H1 (cell line): ENCODE measurements around the gene ST6GALNAC2. TPM values are rescaled to one million over a fixed set of nuclear protein-coding genes. Genes with fewer than 3 reads are reported as not detected.

Source experiments
- CTCF ChIA-PET: fragments of 300-600 bp; sonication (Branson Sonifier 250); formaldehyde crosslinking; loops from one replicate; lab custom pipeline; 2021; ENCODE audit not compliant: partially characterized antibody; lab: Charles Lee
- POLR2A ChIA-PET: fragments of 300-600 bp; sonication (Branson Sonifier 250); formaldehyde crosslinking; loops from one replicate; lab custom pipeline; 2021; ENCODE audit warnings: inconsistent platforms; ENCODE audit not compliant: partially characterized antibody; lab: Charles Lee
- DNase-seq, 2 experiments: peaks; one replicate each; pipeline versions ENCODE4 v3.0.0 to v3.0.0-alpha.2; 2010 to 2022; ENCODE audit warnings: low spot score in 2 of 2, low read depth in 1 of 2, mixed read lengths in 1 of 2
- FAIRE-seq: peaks from 2 replicates; lab custom pipeline; 2011; peaks lifted over from hg19 to GRCh38; lab: Jason Lieb, UNC
- H2AFZ ChIP-seq: 2 replicates; pipeline ENCODE4 v1.8.1; 2012; ENCODE audit warnings: low read length, inconsistent platforms
- H2AK5ac ChIP-seq: 2 replicates; pipeline ENCODE4 v1.6.1; 2013; ENCODE audit warnings: low read depth, low read length
- H2BK120ac ChIP-seq: replicated peaks from 2 replicates; pipeline ENCODE3; 2013; ENCODE audit warnings: low read depth, low read length, inconsistent platforms
- H2BK12ac ChIP-seq: 2 replicates; pipeline ENCODE4 v1.6.1; 2013; ENCODE audit warnings: low read depth, low read length
- H2BK15ac ChIP-seq: 2 replicates; pipeline ENCODE4 v1.6.1; 2013; ENCODE audit warnings: low read length
- H2BK20ac ChIP-seq: 2 replicates; pipeline ENCODE4 v1.6.1; 2013; ENCODE audit warnings: low read length
- H2BK5ac ChIP-seq: 2 replicates; pipeline ENCODE4 v1.6.1; 2013; ENCODE audit warnings: low read depth, low read length
- H3K14ac ChIP-seq: 2 replicates; pipeline ENCODE4 v1.6.1; 2013; ENCODE audit warnings: inconsistent platforms; ENCODE audit not compliant: insufficient read length
- H3K18ac ChIP-seq: 2 replicates; pipeline ENCODE4 v1.6.1; 2013; ENCODE audit warnings: low read length; ENCODE audit errors: extremely low read depth
- H3K23ac ChIP-seq: 2 replicates; pipeline ENCODE4 v1.6.1; 2013; ENCODE audit warnings: inconsistent platforms; ENCODE audit not compliant: insufficient read length
- H3K23me2 ChIP-seq: 2 replicates; pipeline ENCODE4 v1.6.1; 2013; ENCODE audit warnings: low read depth, low read length
- H3K27ac ChIP-seq: 2 replicates; pipeline ENCODE4 v1.6.1; 2011; ENCODE audit warnings: low read depth, low read length, inconsistent platforms
- H3K27me3 ChIP-seq, 4 experiments: replicated peaks in 1 of 4; 1 replicate in 1 of 4; 2 replicates in 3 of 4; pipeline versions ENCODE4 v1.6.1 to v1.8.1; 2011 to 2013; ENCODE audit warnings: low read length in 3 of 4, mild to moderate bottlenecking in 3 of 4, inconsistent platforms in 2 of 4, mixed read lengths in 2 of 4, moderate library complexity in 1 of 4; ENCODE audit not compliant: control insufficient read depth in 3 of 4, insufficient read depth in 3 of 4; ENCODE audit errors: extremely low read depth in 1 of 4
- H3K36me3 ChIP-seq, 4 experiments: 2 replicates each; pipeline versions ENCODE4 v1.6.1 to v1.8.1; 2011 to 2013; ENCODE audit warnings: mild to moderate bottlenecking in 4 of 4, low read length in 3 of 4, moderate library complexity in 2 of 4, control low read depth in 1 of 4, inconsistent platforms in 1 of 4; ENCODE audit not compliant: insufficient read depth in 4 of 4, control insufficient read depth in 2 of 4
- H3K4ac ChIP-seq: replicated peaks from 2 replicates; pipeline ENCODE3; 2013; ENCODE audit warnings: low read length, low read depth, mixed read lengths, inconsistent platforms; ENCODE audit not compliant: insufficient read length
- H3K4me1 ChIP-seq, 4 experiments: replicated peaks in 1 of 4; 1 replicate in 1 of 4; 2 replicates in 3 of 4; pipeline versions ENCODE4 v1.6.1 to v1.8.1; 2011 to 2013; ENCODE audit warnings: low read length in 3 of 4, inconsistent platforms in 2 of 4, mixed read lengths in 1 of 4; ENCODE audit not compliant: insufficient read depth in 4 of 4, control insufficient read depth in 3 of 4
- H3K4me2 ChIP-seq, 2 experiments: 2 replicates each; pipeline versions ENCODE4 v1.6.1 to v1.8.1; 2011 to 2013; ENCODE audit warnings: low read depth in 2 of 2, low read length in 2 of 2, control low read depth in 1 of 2, inconsistent platforms in 1 of 2, mild to moderate bottlenecking in 1 of 2; ENCODE audit not compliant: insufficient read depth in 1 of 2
- H3K4me3 ChIP-seq, 4 experiments: fragments of 200-600, 300-600 bp in 1 of 4; sonication (generic), shearing (Covaris generic), sonication (Bioruptor Twin) in 1 of 4; 2 replicates each; pipeline versions ENCODE4 v1.5.1 to v1.8.1; 2011 to 2016; ENCODE audit warnings: low read length in 4 of 4, low read depth in 3 of 4, control low read depth in 2 of 4, inconsistent platforms in 2 of 4, mild to moderate bottlenecking in 2 of 4, mixed read lengths in 1 of 4, moderate library complexity in 1 of 4; ENCODE audit not compliant: insufficient read depth in 2 of 4; ENCODE audit errors: extremely low read depth in 1 of 4
- H3K56ac ChIP-seq: replicated peaks from 2 replicates; pipeline ENCODE3; 2013; ENCODE audit warnings: low read depth, mild to moderate bottlenecking, mixed read lengths, low read length, inconsistent platforms; ENCODE audit not compliant: insufficient read length
- H3K79me1 ChIP-seq: 2 replicates; pipeline ENCODE4 v1.6.1; 2013; ENCODE audit warnings: low read depth, low read length, control low read depth
- H3K79me2 ChIP-seq, 2 experiments: 2 replicates each; pipeline versions ENCODE4 v1.6.1 to v1.8.1; 2012 to 2013; ENCODE audit warnings: low read length in 2 of 2, mild to moderate bottlenecking in 2 of 2, inconsistent platforms in 1 of 2; ENCODE audit not compliant: insufficient read depth in 2 of 2, control insufficient read depth in 1 of 2
- H3K9ac ChIP-seq, 4 experiments: replicated peaks in 1 of 4; 1 replicate in 1 of 4; 2 replicates in 3 of 4; pipeline versions ENCODE4 v1.6.1 to v1.8.1; 2011 to 2013; ENCODE audit warnings: low read depth in 3 of 4, low read length in 3 of 4, control low read depth in 2 of 4, mild to moderate bottlenecking in 2 of 4, moderate library complexity in 2 of 4, inconsistent platforms in 1 of 4; ENCODE audit errors: extremely low read depth in 1 of 4
- H3K9me3 ChIP-seq, 2 experiments: 2 replicates each; pipeline versions ENCODE4 v1.6.1 to v1.8.1; 2012 to 2013; ENCODE audit warnings: mild to moderate bottlenecking in 2 of 2, moderate library complexity in 2 of 2, control low read depth in 1 of 2, inconsistent platforms in 1 of 2, low read depth in 1 of 2, low read length in 1 of 2, mixed read lengths in 1 of 2; ENCODE audit not compliant: insufficient read depth in 2 of 2
- H4K20me1 ChIP-seq, 2 experiments: replicated peaks in 1 of 2; 2 replicates each; pipeline versions ENCODE3 to v1.8.1; 2011 to 2013; ENCODE audit warnings: inconsistent platforms in 2 of 2, low read length in 2 of 2, mild to moderate bottlenecking in 1 of 2; ENCODE audit not compliant: insufficient read depth in 2 of 2, control insufficient read depth in 1 of 2
- H4K5ac ChIP-seq: 2 replicates; pipeline ENCODE4 v1.6.1; 2013; ENCODE audit warnings: low read length, low read depth, mixed read lengths, inconsistent platforms; ENCODE audit not compliant: insufficient read length
- H4K8ac ChIP-seq: 2 replicates; pipeline ENCODE4 v1.8.0; 2013; ENCODE audit warnings: mild to moderate bottlenecking, moderate library complexity, low read length, inconsistent platforms; ENCODE audit not compliant: insufficient read depth; ENCODE audit errors: extremely low read depth
- H4K91ac ChIP-seq: replicated peaks from 2 replicates; pipeline ENCODE3; 2013; ENCODE audit warnings: low read length, mixed read lengths, inconsistent platforms; ENCODE audit not compliant: insufficient read length
- BCL11A ChIP-seq, 2 experiments: IDR thresholded peaks; one replicate each; pipeline ENCODE4 v1.6.1; 2011; ENCODE audit warnings: low read depth in 2 of 2, low read length in 2 of 2, mild to moderate bottlenecking in 2 of 2
- CBX5 ChIP-seq: fragments of 300-800, 300-1000 bp; sonication (generic); IDR thresholded peaks from 2 replicates; pipeline ENCODE4 v1.7.1; 2016; ENCODE audit warnings: antibody characterized with exemption, low read length, low read depth
- CBX8 ChIP-seq: fragments of 300-800, 300-1000 bp; sonication (generic); IDR thresholded peaks from 2 replicates; pipeline ENCODE4 v1.7.1; 2016; ENCODE audit warnings: low read depth, low read length, borderline replicate concordance
- CTBP2 ChIP-seq: IDR thresholded peaks from 2 replicates; pipeline ENCODE4 v1.7.0; 2011; ENCODE audit warnings: borderline replicate concordance, mild to moderate bottlenecking, moderate library complexity, mixed read lengths, low read length; ENCODE audit not compliant: insufficient read depth, insufficient read length
- GTF2F1 ChIP-seq: IDR thresholded peaks from 2 replicates; pipeline ENCODE4 v1.6.1; 2012; ENCODE audit warnings: low read depth, low read length, improper control_type of control experiment, borderline replicate concordance
- JUN ChIP-seq: IDR thresholded peaks from 2 replicates; pipeline ENCODE4 v1.6.1; 2011; ENCODE audit warnings: low read depth, mild to moderate bottlenecking, improper control_type of control experiment, low read length
- KDM1A ChIP-seq: fragments of 200-600, 300-600 bp; sonication (generic); IDR thresholded peaks from 2 replicates; pipeline ENCODE4 v1.7.1; 2016; ENCODE audit warnings: mild to moderate bottlenecking, low read length, borderline replicate concordance
- TAF1 ChIP-seq: IDR thresholded peaks from 2 replicates; pipeline ENCODE4 v1.6.1; 2011; ENCODE audit warnings: mild to moderate bottlenecking, low read depth, low read length
- WGBS, 2 experiments: shearing (Covaris generic) in 1 of 2; methylation state at CpG; one replicate each; pipeline versions ENCODE4 v1.1.6 to v1.1.7; 2013 to 2015; ENCODE audit warnings: low lambda C conversion rate in 2 of 2, mixed read lengths in 2 of 2, inconsistent platforms in 1 of 2, low coverage in 1 of 2, missing lambda C conversion rate in 1 of 2; ENCODE audit not compliant: insufficient replicate concordance in 2 of 2, insufficient coverage in 1 of 2, insufficient read length in 1 of 2; ENCODE audit errors: extremely low coverage in 1 of 2, missing lambda C conversion rate in 1 of 2; 5-methylcytosine and 5-hydroxymethylcytosine counted together
- polyA plus RNA-seq, 7 experiments: library from polyadenylated mRNA; depleted of rRNA in 3 of 7; stranded (reverse) in 5 of 7; unstranded in 2 of 7; fragments of >200 nt in 5 of 7; fragments of 200-250 nt in 2 of 7; gene quantifications; 1 replicate in 5 of 7; 2 replicates in 1 of 7; 4 replicates in 1 of 7; pipeline versions ENCODE4 v1.2.1 to v1.2.3, GENCODE V29; 2011 to 2013; ENCODE audit warnings: missing spikeins in 2 of 7, mixed read lengths in 2 of 7
- total RNA-seq: library from RNA; stranded (reverse); fragmentation: NEBNext Ultra II Directional; extraction: Animal tissue kit (Norgen Biotek cat#: 25700); gene quantifications from 2 replicates; pipeline ENCODE4 v1.2.1, GENCODE V29; 2021
- TF ChIP-seq, protein P1 (sequence below): IDR thresholded peaks from 2 replicates; pipeline ENCODE4 v1.6.1; 2012; ENCODE audit warnings: inconsistent platforms
- TF ChIP-seq, protein P2 (sequence below), 3 experiments: IDR thresholded peaks; 1 replicate in 2 of 3; 2 replicates in 1 of 3; pipeline versions ENCODE4 v1.5.1 to v1.6.1; 2011; ENCODE audit warnings: low read length in 3 of 3, mild to moderate bottlenecking in 3 of 3, inconsistent platforms in 2 of 3, low read depth in 1 of 3, moderate library complexity in 1 of 3; ENCODE audit not compliant: insufficient read depth in 1 of 3; ENCODE audit errors: control extremely low read depth in 1 of 3

ST6GALNAC2 gene
- total and polyA plus RNA-seq, 2 of the 8 experiments (the other 6 are each of a cell fraction or from before 2014, with no cell fraction given) = 0.09 TPM; not detected in 1

DNA sequence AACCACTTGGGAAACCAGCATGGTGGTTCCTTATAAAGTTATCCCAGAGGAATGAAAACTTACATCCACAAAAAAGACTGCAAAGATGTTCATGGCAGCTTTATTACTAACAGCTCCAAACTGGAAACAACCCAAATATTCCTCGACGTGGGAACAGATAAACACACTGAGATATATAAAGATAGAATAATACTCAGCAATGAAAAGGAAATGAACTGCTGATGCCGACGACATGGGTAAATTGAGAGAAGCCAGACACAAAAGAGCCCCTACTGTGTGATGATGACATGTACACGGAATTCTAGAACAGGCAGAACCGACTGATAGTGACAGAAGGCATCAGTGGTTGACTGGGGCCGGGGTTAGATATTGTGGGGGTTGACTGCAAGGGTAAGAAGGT, 36.1 kb downstream of the ST6GALNAC2 start:
- Histone ChIP-seq H3K23me2 (peaks cover 6% of the 10 kb centered on the region; the same call in 1 of the 2 replicates), H3K14ac (no peak overlapping the region), H4K8ac (no peak overlapping the region), H3K23ac (no peak overlapping the region), H3K4ac (no peak overlapping the region), H2AFZ (no peak overlapping the region), H3K27ac (no peak overlapping the region), H3K4me3 (no peak overlapping the region), H2AK5ac (no peak overlapping the region), H2BK120ac (no peak overlapping the region), H4K5ac (no peak overlapping the region), H3K56ac (no peak overlapping the region), H3K36me3 (no peaks in the 10 kb centered on the region), H3K79me2 (no peaks in the 10 kb centered on the region; a peak in 1 of 4 replicates), H3K79me1 (no peaks in the 10 kb centered on the region), H4K20me1 (peaks cover 0 to 7% of the 10 kb centered on the region in 2 experiments), H3K18ac (no peak overlapping the region), H3K4me2 (no peak overlapping the region), H3K9ac (no peak overlapping the region), H3K9me3 (no peaks in the 10 kb centered on the region), H3K27me3 (no peaks in the 10 kb centered on the region), H2BK15ac (no peak overlapping the region), H4K91ac (no peak overlapping the region), H3K4me1 (peaks cover 2 to 19% (median 5%) of the 10 kb centered on the region in 4 experiments; a peak in 5 of 7 replicates), H2BK12ac (no peak overlapping the region), H2BK5ac (no peak overlapping the region), H2BK20ac (no peak overlapping the region)
- DNase-seq (no peak), FAIRE-seq (no peak)
- ChIA-PET POLR2A (interaction anchor here (0.7 to 2.1 kb wide), 5 partner anchors 8 to 18 kb away, joined by 3 to 8 read pairs (median 4); partner anchors contain the start of gene PRCD), CTCF (interaction anchor here (0.6 to 5.2 kb wide), 8 partner anchors 8 to 742 kb away, joined by 3 to 39 read pairs (median 4); no protein-coding TSS in a partner anchor)
- 93% methylated on average over 7 of the region's 7 CpGs; no CpG with 5 or more reads in 1 of the 2 experiments for WGBS, 2 experiments
- TF ChIP-seq, protein P1, sequence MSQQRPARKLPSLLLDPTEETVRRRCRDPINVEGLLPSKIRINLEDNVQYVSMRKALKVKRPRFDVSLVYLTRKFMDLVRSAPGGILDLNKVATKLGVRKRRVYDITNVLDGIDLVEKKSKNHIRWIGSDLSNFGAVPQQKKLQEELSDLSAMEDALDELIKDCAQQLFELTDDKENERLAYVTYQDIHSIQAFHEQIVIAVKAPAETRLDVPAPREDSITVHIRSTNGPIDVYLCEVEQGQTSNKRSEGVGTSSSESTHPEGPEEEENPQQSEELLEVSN = no peak
- TF ChIP-seq BCL11A (IDR thresholded peaks at IDR 0.05; ENCODE audit: low read depth in 2 of 2, low read length in 2 of 2) = no peak
- TF ChIP-seq CTBP2 = no peak
- TF ChIP-seq CBX5 = no peak
- TF ChIP-seq, protein P2, sequence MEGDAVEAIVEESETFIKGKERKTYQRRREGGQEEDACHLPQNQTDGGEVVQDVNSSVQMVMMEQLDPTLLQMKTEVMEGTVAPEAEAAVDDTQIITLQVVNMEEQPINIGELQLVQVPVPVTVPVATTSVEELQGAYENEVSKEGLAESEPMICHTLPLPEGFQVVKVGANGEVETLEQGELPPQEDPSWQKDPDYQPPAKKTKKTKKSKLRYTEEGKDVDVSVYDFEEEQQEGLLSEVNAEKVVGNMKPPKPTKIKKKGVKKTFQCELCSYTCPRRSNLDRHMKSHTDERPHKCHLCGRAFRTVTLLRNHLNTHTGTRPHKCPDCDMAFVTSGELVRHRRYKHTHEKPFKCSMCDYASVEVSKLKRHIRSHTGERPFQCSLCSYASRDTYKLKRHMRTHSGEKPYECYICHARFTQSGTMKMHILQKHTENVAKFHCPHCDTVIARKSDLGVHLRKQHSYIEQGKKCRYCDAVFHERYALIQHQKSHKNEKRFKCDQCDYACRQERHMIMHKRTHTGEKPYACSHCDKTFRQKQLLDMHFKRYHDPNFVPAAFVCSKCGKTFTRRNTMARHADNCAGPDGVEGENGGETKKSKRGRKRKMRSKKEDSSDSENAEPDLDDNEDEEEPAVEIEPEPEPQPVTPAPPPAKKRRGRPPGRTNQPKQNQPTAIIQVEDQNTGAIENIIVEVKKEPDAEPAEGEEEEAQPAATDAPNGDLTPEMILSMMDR (IDR thresholded peaks at IDR 0.05; ENCODE audit: control extremely low read depth in 1 of 3, insufficient read depth in 1 of 3, low read depth in 1 of 3, low read length in 3 of 3) = no peak
- TF ChIP-seq JUN = no peak
- no peak for TF ChIP-seq CBX8
- no peak for TF ChIP-seq KDM1A
- no peak for TF ChIP-seq GTF2F1
- no peak for TF ChIP-seq TAF1
